Stimulated activated CD4-positive, alpha-beta T cell treated with anti-CD3 and anti-CD28 coated beads, Interleukin-4, amount 100 ng/mL, for 24 hours (primary cell): ENCODE data around the gene TTC23L.
"Not testable (repeated sequence)": the region's sequence is repeated elsewhere in the genome, so short reads cannot be mapped to it uniquely, and the experiment has no call there.

Experiments
- DNase-seq: peaks from one replicate; pipeline ENCODE4 v3.0.0-alpha.2; 2020

TTC23L gene

DNA sequence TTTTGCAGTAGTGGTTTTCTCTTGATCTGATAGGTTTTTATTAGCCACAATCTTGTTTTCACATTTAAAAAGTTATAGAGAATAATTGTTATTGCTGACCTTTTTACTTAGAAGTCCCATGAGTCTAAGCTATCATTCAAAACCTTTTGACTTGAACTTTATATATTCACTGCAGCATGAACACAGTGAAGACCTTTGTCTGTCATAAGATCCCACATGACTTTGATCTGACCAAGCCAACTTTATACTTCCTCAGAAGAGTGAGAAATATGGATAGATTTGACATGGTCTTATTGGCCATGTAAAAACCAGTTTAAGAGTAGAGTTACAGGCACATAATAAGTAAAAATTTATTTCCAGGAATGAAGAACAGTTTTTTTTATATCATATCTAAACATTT is 42.3 kb downstream of the TTC23L start:
- no peak for DNase-seq

DNA sequence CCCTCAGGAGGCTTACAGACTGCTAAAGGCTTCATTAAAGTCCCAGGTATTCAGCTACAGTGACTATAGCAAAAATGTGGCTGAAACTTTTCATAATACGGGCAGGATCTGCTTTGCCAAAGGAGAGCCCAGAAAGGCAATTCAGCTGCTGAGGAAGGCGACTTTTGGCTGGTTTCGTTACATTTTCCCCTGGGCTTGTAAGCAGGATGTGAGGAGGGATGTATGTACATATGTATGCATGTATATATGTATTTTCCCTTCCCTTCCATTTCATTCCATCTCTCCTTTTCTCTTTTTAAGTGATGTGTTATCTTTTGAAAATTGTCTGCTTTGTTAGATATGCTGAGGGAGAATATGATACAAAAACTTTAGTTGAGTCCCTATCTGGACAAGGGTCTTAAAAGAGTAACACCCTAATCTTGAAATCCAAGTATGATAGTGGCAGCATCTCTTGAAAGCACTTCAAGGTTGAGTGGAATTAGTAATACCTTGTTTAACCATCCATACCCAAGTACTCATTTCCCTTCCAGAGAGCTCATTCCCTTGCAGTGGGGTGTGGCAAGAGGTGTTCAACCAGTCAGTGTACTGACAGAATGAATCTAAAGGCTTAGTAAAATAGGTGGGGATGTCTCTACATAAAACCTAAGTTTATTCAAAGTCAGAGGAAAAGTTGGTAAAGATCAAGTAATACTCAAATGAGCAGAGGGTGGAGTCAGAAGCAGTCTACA is 47.6 kb downstream of the TTC23L start:
- no peak for DNase-seq

DNA sequence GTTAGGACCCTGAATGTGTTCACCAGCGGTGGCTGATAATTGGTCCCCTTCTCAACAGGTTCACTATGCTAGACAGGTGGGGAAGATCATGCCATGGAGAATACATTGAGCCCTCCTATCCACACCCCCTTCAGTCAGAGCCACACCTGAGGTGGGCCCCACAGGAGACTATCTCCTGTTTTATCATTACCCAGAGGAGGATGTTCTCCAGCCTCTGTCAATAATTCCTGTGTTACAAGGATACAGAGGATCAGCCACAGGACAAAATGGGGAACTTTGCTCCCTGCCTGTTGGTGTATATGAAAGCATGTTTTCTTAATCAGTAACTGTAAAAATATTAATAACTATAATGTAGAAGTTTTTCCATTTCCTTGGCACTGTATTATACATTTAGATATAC is 50.4 kb downstream of the TTC23L start:
- DNase-seq, result no peak

DNA sequence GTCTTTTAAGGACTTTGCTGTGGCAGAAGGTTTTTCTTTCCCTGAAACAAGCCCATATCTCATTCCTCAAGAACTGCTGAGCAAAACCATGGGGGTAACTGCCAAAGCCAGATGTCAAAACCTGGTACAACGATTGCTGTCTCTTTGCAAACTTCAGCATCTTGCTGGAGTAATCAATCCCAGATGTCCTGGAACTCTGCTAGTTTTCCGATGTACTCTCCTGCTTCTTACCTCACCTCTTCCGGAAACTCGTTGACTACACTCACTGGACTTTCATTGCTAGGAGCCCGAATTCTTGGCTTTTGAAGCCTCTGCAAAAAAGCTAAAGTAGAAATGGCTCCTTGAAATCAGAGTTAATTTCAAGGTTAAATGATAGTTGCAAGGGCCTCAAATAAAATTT is 53.0 kb downstream of the TTC23L start:
- DNase-seq, result no peak

DNA sequence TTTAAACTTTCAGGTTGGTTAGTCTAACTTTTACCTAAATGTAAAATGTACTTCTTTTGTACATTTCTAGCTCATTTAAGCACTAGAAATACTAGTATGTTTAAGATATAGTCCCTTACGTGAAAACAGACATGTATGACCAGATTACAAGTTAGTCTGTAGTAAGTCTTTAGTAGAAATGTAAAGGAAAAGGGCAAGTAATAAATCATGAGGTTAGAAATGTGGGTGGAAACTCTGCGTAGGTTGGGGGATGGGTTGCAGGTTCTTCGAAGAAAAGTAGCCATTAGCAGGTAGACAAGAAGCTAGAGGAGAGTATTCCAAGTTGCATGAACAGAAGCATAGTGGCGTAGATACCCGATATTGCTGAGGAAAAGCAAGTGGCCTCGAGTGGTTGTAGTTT is 53.5 kb downstream of the TTC23L start:
- DNase-seq, result no peak

DNA sequence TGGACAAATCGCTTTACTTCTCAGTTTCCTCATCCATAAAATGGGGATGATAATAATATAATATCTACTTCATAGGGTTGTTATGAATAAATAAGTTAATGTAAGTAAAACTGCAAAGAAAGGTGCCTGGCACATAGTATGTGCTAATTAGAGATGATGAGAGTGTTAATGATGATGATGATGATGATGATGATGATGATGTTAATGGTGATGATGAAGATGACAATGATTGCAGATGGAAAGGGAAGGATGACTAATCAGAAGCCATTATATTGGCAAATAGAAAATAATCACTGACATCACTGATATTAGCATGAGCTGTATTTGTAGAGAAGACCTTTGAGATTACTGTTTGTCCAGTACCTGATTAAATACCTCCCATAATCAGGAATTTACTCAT is 55.8 kb downstream of the TTC23L start:
- no peak for DNase-seq

DNA sequence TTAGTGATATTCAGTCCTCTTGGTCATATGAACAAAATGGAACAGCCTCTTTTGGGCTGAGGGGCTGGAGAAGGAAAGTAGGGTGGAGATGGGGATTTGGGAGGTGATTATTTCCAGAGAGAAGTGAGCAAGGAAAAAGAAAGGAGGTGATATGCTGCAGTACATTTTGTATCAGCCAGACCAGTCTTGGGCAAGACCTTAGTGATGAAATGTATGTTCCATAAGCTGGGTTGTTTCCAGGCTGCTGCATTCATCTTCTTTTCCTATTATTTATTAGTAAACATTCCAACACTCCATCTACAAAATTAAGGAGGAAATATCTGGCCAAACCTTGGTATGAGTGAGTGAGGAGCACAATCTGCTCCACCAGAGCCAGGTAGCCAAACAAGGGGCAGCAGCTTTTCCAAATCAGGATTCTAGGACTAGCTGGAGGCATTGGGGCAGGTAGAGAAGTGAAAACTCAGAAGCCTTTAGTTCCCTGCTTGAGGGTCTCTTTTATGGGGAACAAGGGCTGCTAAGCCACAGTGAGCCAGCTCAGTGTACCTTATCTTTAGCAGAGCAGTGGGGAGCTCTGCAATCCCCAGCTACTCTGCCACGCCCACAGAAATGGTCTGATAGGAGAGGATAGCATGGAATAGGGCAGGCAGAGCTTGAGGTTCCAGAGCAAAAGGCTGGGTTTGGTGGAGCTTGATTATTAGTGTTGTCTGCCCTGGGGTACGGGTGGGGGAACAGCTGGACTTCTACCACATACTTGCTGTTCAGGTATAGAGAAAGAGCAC is 56.9 kb downstream of the TTC23L start:
- DNase-seq, result no peak

DNA sequence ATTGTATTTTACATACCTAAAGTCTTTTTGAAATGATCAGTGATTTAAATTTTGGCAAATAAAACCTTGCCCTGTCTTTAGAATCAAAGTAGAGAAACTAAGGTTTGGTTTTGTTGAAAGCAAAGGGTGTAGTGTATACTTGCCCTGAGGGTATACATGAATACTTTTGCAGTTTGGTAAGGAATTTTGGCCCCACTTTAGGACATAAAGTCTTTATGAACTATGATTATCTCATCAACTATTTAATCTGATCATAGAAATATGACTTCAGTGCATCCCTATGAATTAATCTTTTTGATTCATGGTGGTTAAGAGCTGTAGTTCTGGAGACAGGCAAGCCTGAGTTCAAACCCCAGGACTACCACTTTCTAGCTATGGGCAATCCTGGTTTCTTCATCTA is 58.7 kb downstream of the TTC23L start:
- no peak for DNase-seq

DNA sequence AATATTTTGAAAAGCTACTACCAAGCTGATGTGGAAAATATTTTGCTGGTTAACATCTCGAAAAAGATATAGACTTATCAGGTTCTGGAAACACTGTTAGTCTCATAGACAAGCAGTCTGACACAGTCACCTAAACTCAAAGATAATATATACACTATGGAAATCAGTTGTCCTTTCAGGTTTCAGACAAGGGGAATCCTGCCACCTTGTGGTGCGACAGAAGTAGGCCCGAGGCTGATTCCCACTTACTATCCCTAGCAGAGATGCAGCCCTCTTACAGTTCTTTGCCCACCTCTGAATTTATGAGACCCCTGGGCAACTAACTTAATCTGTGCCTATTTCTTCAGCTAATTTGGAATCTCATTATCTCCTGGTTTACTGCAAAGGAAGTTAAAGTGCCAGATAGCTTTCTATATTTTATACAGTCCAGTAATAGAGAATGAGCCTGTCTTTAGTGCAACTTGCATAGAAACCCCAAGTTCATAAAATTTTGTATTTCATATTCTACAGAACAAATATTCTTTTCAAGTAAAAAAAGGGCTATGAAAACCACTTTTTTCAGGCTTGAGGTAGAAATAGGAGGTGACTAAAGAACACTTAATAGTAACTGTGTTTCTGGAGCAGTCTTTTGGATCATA is 59.4 kb downstream of the TTC23L start:
- DNase-seq, result peak; percentile 66

DNA sequence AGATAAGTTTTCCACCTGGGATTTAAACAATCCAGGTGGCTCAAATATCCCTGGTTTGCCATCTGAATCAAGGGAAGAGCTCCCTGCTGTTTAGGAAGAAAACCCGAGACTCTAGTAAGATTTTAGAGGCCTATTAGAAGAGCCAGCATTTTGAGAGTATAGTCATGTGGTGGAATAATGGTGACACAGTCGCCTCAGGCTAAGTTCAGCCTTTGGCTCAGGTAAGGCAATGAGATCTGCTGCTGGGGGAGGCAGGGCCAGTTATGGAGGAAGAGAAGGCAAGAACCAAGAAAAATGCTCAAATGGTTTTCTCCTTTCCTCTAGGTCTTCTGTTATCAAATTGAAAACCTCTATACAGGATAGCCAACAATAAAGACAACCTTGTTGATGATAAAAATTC is 60.1 kb downstream of the TTC23L start:
- DNase-seq, result no peak

DNA sequence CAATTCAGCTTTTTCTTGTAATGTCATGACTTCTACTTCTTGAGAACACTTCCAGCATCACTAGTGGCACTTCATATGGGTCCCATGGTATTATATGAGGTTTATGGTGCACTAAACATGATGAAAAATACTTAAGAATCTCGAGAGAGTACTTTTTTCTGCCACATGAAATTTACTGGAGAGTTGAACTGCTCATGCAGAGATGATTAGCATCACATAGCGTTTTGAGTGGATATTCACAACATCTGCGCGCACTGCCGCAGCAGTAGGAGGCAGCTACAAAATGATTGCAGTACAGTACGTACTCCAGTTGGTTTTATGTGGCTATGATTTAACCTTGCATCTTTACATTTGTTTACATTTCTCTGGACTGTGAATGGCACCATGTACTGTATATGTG is 61.7 kb downstream of the TTC23L start:
- DNase-seq, result no peak

DNA sequence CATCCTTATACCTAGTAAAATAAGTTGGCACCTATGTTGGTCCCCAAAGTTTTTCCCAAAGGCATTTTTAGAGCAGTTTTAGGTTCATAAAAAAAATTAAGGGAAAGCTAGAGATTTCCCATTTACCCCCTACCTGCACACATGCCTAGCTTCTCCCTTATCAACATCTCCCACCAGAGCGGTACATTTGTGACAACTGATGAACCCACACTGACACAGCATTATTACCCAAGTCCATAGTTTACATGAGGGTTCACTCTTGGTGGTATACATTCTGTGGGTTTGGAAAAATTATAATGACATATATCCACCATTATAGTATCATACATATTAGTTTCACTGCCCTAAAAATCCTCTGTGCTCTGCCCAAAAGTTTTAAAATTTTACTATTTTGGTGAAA is 64.3 kb downstream of the TTC23L start:
- no peak for DNase-seq

DNA sequence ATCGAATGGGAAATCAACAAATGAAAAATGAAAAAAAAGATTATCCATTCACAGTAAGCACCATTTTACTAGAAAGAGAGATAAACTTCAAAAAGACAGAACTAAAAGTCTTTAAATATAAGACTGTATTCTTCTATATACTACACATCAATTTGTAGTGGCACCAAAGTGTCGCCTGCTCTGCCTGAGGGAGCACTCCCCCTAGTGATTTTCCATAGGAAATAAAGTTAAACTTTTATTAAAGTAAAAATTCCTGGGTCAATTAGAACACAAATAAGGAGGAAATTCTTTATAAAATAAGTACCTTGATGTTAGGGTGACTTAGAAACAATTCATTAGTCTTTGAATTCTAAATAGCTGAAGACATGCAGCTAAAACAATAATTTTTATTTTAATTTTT is 66.6 kb downstream of the TTC23L start:
- DNase-seq, result no peak

DNA sequence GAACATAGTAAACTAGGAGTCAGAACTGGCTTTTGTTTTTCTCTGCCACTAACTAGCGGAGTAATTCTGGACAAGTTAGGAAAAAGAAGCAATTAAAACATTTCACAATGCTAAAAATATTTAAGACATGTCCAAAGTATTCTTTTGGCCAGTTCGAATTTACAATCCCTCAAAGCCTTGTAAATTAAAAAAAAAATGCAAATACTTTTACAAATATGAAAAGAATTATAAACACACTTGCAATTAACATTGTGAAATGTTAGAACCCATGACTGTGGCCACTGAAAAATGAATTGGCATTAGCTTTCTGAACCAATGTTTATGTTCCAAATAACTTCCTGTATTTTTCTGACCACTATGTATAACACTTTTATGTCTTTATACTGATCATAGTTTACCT is 74.1 kb downstream of the TTC23L start:
- no peak for DNase-seq

DNA sequence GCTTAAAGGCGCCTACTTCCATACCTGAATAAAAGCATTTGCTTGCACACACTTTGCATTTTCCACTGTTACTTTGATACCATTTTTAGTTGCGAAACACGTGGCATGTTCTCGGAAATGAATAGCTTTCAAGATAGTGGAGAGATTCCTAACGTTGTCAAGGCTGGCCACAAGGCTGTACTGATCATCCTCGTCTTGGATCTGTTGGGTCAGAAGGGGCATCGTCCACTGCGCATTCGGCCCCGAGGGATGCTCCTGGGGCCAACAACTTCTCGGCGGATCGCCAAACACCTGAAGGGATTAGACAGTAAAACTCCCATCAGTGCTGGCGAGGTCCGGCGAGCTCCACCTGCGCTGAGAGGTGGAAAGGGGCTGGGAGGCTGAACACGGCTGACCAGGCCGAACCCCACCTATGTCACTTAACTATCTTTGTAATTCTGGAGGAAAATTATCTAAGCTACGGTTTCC is 75.7 kb downstream of the TTC23L start:
- DNase-seq, result peak; percentile 9

DNA sequence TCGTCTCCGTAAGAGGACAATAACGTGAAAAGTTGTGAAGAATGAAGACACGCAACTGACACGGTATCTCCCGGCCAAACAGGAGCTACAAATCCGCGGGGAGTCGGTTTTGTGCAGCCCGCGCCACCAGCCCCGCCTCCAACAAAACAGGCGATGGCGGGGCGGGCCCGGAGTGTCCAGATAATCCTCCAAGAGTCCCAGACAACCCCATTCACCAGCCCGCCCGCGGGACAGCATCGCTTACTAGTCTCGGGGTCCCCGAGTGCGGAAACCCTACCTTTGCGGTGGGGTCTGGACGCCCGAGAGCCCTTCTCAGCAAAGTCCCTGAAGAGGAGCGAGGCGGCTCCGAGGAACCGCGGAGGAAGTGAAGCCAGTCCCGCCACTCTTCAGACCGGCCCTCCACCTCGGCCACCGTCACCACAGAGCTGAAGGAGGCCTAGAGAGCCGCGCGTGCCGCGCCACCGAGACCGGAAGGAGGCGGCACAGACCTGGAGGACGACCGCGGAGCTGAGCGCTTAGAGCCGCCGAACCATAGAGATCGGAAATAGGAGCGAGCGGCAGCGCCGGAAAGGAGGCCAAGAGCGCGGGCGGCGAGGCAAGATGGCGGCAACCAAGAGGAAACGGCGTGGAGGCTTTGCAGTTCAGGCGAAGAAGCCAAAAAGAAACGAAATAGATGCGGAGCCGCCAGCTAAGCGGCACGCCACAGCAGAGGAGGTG is 76.3 kb downstream of the TTC23L start, which contains the start of the genes BRIX1 and RAD1:
BRIX1 (plus strand) TSS at position 573 of the 717 bp plus-strand sequence; CDS start at position 601, 28 bp downstream.
RAD1 (minus strand) TSS at position 366 of the 717 bp plus-strand sequence. CDS start 612 bp downstream, outside the sequence.
- DNase-seq, result peak; percentile 95

DNA sequence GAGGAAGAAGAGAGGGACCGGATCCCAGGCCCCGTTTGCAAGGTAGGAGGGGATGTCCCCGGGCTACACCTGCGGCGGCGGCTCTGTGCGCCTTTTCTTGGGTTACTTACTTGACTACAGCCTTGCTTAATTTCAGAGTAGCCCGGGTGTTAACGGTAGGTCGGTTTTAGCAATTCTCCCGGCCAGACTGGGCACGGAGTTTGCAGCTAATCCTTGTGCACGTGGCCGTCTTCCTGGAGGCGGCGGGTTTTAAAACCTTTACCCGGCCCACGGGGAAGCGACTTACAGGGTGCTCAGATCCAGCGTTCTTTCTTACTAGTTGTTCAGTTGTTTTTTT is 76.9 kb downstream of the TTC23L start:
- DNase-seq, result no peak

DNA sequence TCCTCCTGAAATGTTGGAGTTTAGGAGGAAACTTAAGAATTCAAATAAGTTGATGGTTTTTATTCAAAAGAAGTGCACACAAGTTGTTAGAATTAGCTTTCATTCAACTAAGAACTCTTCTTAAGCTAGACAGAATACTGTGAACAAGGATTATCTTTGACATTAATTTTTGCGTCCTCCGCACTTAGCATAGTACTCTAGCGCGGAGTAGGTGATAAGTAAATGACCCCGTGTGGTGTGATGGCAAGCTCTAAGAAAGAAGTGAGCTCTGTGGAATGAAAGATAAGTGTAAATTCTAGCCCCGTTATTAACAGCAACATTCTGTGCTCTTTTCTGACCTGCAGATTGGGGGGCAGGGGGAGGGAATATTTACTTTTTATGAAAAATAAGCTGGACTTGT is 77.6 kb downstream of the TTC23L start:
- DNase-seq, result no peak

DNA sequence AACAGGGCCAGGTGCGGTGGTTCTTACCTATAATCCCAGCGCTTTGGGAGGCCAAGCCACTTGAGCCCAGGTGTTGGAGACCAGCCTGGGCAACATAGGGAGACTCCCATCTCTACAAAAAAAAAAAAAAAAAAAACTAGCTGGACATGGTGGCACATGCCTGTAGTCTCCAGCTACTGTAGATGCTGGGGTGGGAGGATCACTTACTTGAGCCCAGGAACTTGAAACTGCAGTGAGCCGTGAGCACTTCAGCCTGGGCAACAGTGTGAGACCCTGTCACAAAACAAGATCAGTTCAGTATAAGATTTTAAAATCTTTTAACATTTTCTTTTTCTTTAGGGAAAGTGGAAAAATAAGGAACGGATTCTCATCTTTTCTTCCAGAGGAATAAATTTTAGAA is 79.1 kb downstream of the TTC23L start:
- no peak for DNase-seq

DNA sequence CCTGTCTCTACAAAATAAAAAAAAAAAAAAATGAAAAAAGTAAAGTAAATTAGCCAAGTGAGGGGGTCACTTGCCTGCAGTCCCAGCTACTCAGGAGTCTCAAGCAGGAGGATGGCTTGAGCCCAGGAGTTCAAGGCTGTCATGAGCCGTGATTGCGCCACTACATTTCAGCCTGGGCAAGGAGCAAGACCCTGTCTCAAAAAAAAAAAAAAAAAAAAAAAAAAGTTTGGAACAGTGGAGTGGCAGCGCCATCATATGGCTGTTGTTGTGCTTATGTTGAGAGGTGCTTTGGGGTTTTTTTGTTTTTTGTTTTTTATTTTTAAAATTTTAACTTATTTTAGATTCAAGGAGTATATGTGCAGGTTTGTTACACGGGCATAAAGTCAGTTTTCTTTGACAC is 80.1 kb downstream of the TTC23L start:
- no peak for DNase-seq

DNA sequence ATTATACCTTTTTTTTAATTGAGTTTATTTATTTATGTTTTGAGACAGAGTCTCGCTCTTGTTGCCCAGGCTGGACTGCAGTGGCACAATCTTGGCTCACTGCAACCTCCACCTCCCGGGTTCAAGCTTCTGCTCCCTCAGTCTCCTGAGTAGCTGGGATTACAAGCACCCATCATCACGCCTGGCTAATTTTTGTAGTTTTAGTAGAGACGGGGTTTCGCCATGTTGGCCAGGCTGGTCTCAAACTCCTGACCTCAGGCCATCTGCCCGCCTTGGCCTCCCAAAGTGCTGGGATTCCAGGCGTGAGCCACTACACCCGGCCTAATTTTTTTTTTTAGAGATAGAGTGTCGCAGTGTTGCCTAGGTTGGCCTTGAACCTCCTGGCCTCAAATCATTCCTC is 84.3 kb downstream of the TTC23L start:
- DNase-seq, result not testable (repeated sequence)

DNA sequence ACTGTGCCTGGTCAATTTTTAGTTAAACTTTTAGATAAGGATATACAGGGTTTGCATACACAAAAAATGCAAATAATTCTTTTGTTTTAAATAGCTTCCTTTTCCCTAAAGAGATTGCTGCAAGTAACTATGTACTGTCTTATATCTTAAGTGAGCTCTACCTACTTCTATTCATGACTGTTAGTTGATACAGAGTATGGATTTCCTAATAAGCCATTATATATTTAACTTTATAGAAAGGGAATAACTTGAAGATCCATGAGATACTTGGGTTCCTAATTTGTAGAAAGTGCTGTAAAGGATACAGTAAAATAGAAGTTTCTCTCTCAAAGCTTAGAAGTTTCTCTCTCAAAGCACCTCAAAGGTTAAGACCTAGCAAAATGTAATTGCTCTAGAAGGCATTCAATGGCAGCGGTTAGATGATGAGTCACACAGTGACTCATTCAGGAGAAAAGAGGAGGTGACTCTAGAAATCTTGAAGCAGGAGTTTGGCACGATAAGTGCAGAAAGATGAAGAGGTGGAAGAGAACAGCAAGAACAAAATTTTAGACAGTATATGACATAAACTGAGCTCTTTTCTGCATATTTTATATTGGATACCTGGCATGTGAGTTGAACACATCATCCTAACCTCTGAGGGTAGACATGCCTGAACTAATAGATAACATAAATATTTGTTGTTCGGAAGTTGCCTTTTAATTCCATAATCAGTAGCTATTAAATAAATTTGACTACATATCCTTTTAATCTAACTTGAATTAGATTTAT is 84.9 kb downstream of the TTC23L start:
- DNase-seq, result peak; percentile 54

DNA sequence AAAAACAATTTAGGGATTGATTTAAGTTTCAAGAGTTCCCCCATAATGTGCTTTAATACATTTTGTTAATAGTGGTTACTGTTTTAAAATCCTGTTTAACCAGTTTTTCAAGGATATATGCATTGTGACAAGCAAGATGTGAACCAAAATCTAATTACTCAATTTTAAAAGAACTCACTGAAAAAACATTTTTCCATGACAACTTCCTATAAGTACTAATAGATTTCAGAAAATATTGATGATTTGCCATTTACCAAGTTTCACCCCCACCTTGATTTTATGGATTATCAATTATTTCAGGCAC is 85.5 kb downstream of the TTC23L start:
- DNase-seq, result no peak
